Left lung (tissue), 10 donors: Measurements from ENCODE around the gene POLH. TPM values are rescaled to one million over a fixed set of nuclear protein-coding genes. Genes with fewer than 3 reads are reported as not detected.

Experiments
- ATAC-seq: fragments of 200-7000 bp; cut with Tn5 transposase; one replicate; pipeline ENCODE4 v1.9.1; 2020; ENCODE audit warnings: moderate library complexity
- DNase-seq, 4 donors: peaks; one replicate each; pipeline ENCODE4 v3.0.0-alpha.2; 2013 to 2020
- H3K27ac ChIP-seq, 2 donors: fragments of 200-600 bp; sonication (generic) in 1 of 2; one replicate each; pipeline versions ENCODE4 v1.5.0 to v1.8.0; 2020 to 2021
- H3K27me3 ChIP-seq, 2 donors: fragments of 200-600 bp; sonication (generic) in 1 of 2; one replicate each; pipeline versions ENCODE4 v1.5.0 to v1.8.0; 2020 to 2021
- H3K36me3 ChIP-seq, 2 donors: fragments of 200-600 bp; sonication (generic) in 1 of 2; one replicate each; pipeline versions ENCODE4 v1.5.0 to v1.8.0; 2020 to 2021
- H3K4me1 ChIP-seq, 2 donors: fragments of 200-600 bp; one replicate each; pipeline ENCODE4 v1.8.0; 2021
- H3K4me3 ChIP-seq, 2 donors: fragments of 200-600 bp; sonication (generic) in 1 of 2; one replicate each; pipeline versions ENCODE4 v1.5.0 to v1.8.0; 2020 to 2021; ENCODE audit warnings: mild to moderate bottlenecking in 1 of 2
- H3K9me3 ChIP-seq, 2 donors: fragments of 200-600 bp; sonication (generic) in 1 of 2; one replicate each; pipeline versions ENCODE4 v1.5.0 to v1.8.0; 2020 to 2021
- CTCF ChIP-seq, 2 donors: fragments of 200-600 bp; sonication (generic) in 1 of 2; IDR thresholded peaks; one replicate each; pipeline versions ENCODE4 v1.5.0 to v1.8.0; 2021; ENCODE audit warnings: antibody characterized with exemption in 2 of 2
- intact Hi-C, 2 donors: fragments of 100-400 bp; cut with DNase I; formaldehyde crosslinking; loops; one replicate each; pipeline versions ENCODE4 v1.11.2 to v1.14.2; 2022
- polyA plus RNA-seq, 6 donors: library from polyadenylated mRNA; unstranded; fragments of 120-200 nt; gene quantifications; one replicate each; pipeline ENCODE4 v1.2.1, GENCODE V29; 2013; ENCODE audit not compliant: insufficient read length in 6 of 6
- total RNA-seq, 2 donors: library from RNA; stranded (reverse); fragmentation: NEBNext Ultra II Directional; extraction: Animal tissue kit (Norgen Biotek cat#: 25700); gene quantifications; one replicate each; pipeline ENCODE4 v1.2.1, GENCODE V29; 2021
- donor health status: DM: no; HTN: yes; CAD: no.
- donor health status: DM: no; HTN: no; CAD: no.

The POLH gene
- total and polyA plus RNA-seq, 8 donors, result 17.8 to 29.8 (median 24.3) TPM

GRCh38 chr6:43609402-43609801 lies 33.4 kb downstream of the POLH start:
- peaks cover 0 to 7% of the 10 kb centered on the region in 2 donors for H3K4me1 ChIP-seq
- no peak for TF ChIP-seq CTCF (IDR thresholded peaks at IDR 0.05)
- ATAC-seq (no peak), DNase-seq (no peak)
- no peaks in the 10 kb centered on the region for H3K9me3 ChIP-seq
- H3K27ac ChIP-seq, result no peak overlapping the region
- H3K4me3 ChIP-seq, result no peak overlapping the region
- H3K27me3 ChIP-seq, result no peaks in the 10 kb centered on the region
- intact Hi-C loops, result no loop called here
- H3K36me3 ChIP-seq, result peaks cover 0 to 73% of the 10 kb centered on the region in 2 donors

- TF ChIP-seq CTCF (IDR thresholded peaks at IDR 0.05), result no peak
- Histone ChIP-seq H3K4me3 (no peak overlapping the region), H3K27me3 (no peaks in the 10 kb centered on the region), H3K4me1 (peaks cover 0 to 7% of the 10 kb centered on the region in 2 donors), H3K9me3 (no peaks in the 10 kb centered on the region), H3K36me3 (peaks cover 0 to 73% of the 10 kb centered on the region in 2 donors), H3K27ac (no peak overlapping the region)
- intact Hi-C loops, result no loop called here
- ATAC-seq (no peak), DNase-seq (no peak)
These were observed 34.4 kb downstream of the POLH start for GRCh38 chr6:43610431-43610830.

GRCh38 chr6:43613721-43614395 lies 37.9 kb downstream of the POLH start:
- DNase-seq (peak in 1 of 4 donors; percentile 3), ATAC-seq (no peak)
- Histone ChIP-seq H3K4me1 (peaks cover 0 to under 1% of the 10 kb centered on the region in 2 donors), H3K27ac (no peak overlapping the region), H3K9me3 (no peaks in the 10 kb centered on the region), H3K4me3 (no peak overlapping the region), H3K36me3 (peaks cover 0 to 79% of the 10 kb centered on the region in 2 donors), H3K27me3 (no peaks in the 10 kb centered on the region)
- no peak for TF ChIP-seq CTCF (IDR thresholded peaks at IDR 0.05)
- intact Hi-C loops, result no loop called here

GRCh38 chr6:43614396-43614730 lies 38.4 kb downstream of the POLH start:
- H3K4me1 ChIP-seq, result no peaks in the 10 kb centered on the region
- TF ChIP-seq CTCF (IDR thresholded peaks at IDR 0.05), result no peak
- H3K27me3 ChIP-seq, result no peaks in the 10 kb centered on the region
- ATAC-seq (no peak), DNase-seq (no peak)
- intact Hi-C loops, result no loop called here
- no peaks in the 10 kb centered on the region for H3K9me3 ChIP-seq
- H3K27ac ChIP-seq, result no peak overlapping the region
- H3K4me3 ChIP-seq, result no peak overlapping the region
- peaks cover 0 to 84% of the 10 kb centered on the region in 2 donors for H3K36me3 ChIP-seq

GRCh38 chr6:43616725-43617472 lies 40.9 kb downstream of the POLH start:
- TF ChIP-seq CTCF (IDR thresholded peaks at IDR 0.05), result no peak
- no peak overlapping the region for H3K4me3 ChIP-seq
- no peaks in the 10 kb centered on the region for H3K27me3 ChIP-seq
- intact Hi-C loops, result no loop called here
- peaks cover 0 to 92% of the 10 kb centered on the region in 2 donors for H3K36me3 ChIP-seq
- no peaks in the 10 kb centered on the region for H3K9me3 ChIP-seq
- H3K4me1 ChIP-seq, result no peaks in the 10 kb centered on the region
- no peak overlapping the region for H3K27ac ChIP-seq
- ATAC-seq (no peak), DNase-seq (peak in 1 of 4 donors; percentile 14)
